Right lung (tissue), 5 donors: ENCODE results near the gene PDGFRB. TPM values are rescaled to one million over a fixed set of nuclear protein-coding genes. Genes with fewer than 3 reads are reported as not detected.

Experiments used
- DNase-seq, 2 donors: peaks; one replicate each; pipeline ENCODE4 v3.0.0-alpha.2; 2013
- polyA plus RNA-seq, 5 donors: library from polyadenylated mRNA; unstranded; fragments of 120-200 nt; gene quantifications; one replicate each; pipeline versions ENCODE4 v1.2.1 to v1.2.3, GENCODE V29; 2013; ENCODE audit warnings: inconsistent platforms in 1 of 5, low replicate concordance in 1 of 5; ENCODE audit not compliant: insufficient read length in 5 of 5, insufficient read depth in 1 of 5

The PDGFRB gene
- polyA plus RNA-seq, 5 donors: 174 to 216 (median 185) TPM

- no peak for DNase-seq
These were observed 8.8 kb upstream of the PDGFRB start for GRCh38 chr5:150164211-150164980.

- peak in 1 of 2 donors; percentile 77 for DNase-seq
These were observed 8.0 kb upstream of the PDGFRB start for GRCh38 chr5:150163547-150164059.

GRCh38 chr5:150163035-150163434 lies 7.4 kb upstream of the PDGFRB start:
- no peak for DNase-seq

DNA sequence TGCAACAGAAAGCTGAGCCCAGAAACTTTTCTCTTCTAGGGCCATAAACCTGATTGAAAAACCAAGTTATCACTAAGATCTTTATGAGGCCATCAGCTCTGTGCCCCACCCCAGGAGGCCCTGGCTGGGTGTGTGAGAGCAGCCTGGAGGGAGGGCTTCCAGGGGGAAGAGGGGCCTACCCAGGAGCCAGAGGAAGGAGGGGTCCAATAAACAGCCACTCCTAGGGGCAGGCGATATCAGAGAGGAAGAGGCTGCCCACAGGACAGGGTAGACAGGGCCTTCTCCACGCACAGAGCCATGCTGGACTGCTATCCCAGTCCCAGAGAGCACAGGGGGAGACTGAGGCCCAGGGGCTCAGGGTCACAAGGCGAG lies 6.5 kb upstream of the PDGFRB start:
- no peak for DNase-seq

DNA sequence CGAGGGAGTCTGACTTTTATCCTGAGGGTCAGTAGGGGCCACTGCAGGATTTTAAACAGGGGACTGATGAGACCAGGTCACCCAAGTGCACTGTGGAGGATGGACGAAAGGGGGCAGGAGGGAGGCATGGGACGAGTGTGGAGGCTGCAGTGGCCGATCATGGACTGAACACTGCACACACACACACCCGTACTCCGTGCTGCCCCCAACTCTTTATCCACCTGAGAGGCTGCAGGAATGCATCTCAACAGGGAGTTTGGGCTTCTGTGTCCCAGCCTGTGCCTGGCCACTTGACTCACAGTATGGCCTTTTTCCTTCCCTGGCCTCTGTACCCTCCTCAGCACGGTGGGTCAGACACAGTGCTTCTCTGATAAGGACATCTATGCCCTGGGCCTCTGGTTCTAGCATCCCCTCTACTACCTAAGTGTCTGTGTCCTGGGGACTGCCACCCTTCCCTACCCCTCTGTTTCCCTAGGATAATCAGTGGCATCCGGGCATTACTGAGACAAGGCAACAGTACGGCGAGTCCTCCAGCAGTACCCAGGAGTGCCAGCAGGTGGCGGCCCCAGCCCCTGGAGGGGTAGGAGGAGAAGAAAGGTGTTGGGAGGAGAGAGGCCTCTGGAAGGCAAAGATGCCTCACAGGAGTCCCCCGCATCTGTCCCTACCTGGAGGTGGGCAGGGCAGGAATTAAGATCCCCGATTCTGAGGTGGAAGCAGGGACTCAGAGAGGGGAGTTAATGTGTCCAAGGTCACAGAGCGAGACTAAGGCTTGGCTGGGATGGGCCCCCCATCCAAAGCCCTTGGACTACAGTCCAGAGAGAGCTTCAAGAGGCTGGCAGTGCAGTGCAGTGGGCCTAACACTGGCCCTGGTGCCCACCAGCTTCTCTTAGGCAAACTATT lies 5.8 kb upstream of the PDGFRB start:
- no peak for DNase-seq

DNA sequence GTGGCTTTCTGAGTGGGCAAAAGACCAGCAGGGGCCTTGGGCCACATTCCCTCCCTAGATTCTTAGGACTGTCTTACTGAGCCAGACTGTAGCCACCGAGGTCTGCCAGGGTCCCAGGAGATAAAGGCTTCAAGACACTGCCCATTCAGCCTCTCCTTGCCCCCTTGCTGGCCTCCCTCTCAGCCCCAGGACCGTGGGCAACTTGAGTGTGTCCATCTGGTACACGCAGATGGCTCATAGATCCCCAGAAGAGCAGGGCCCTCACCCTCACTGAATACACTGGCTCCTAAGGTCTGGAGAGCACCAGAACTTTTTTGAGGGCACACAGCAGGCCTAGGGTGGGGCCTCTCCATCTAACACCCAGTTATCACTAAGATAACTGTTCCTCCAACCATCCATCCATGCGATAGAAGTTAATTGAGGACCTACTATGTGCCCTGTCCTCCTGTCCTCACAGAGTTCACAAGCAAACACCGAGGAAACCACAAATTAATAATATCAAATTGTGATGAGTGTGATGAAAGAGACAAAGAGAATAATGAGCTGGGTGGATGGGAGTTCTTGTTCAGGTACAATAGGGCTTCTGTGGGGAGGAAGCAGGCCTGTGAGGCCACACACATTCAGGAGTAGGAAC lies 4.9 kb upstream of the PDGFRB start:
- no peak for DNase-seq

GRCh38 chr5:150159741-150160179 lies 4.1 kb upstream of the PDGFRB start:
- DNase-seq: peak in 1 of 2 donors; percentile 69

- DNase-seq: no peak
These were observed 3.4 kb upstream of the PDGFRB start for GRCh38 chr5:150159031-150159430.

DNA sequence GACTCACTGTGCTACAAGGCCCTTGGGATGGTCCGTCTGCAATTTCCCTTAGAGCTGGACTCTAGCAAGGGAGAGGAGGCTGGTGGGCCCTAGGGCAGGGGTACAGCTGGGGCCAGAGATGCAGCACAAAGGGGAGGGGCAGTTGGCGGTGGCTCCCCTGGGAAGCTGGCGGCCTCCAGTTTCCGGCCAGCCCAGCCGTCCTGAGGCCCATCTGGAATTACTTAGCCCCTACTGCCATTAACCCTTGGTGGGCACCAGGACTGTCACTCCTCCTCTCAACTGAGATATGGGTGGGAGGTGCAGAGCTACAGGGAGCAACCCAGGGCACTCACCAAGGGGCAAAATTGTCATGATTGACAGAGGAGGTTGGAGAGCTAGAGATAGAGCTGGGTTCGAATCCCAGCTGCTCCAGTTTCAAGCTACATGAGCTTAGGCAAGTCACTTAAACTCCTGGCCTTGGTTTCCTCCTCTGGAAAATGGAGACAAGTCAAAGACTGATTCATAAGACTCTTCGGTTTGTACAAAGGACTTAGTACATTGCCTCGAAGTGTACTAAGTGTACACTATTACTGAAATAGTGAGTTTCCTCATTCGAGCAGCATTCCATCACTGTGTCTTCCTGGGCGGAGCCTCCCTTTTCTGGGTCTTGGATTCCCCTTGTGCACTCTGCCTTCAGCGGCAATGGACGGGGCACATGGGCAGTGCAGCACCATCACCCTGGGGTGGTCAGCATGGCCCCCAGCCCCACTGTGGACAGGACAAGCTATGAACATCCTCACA lies 2.7 kb upstream of the PDGFRB start:
- no peak for DNase-seq

- no peak for DNase-seq
These were observed 1.5 kb upstream of the PDGFRB start for GRCh38 chr5:150157168-150157567.

DNA sequence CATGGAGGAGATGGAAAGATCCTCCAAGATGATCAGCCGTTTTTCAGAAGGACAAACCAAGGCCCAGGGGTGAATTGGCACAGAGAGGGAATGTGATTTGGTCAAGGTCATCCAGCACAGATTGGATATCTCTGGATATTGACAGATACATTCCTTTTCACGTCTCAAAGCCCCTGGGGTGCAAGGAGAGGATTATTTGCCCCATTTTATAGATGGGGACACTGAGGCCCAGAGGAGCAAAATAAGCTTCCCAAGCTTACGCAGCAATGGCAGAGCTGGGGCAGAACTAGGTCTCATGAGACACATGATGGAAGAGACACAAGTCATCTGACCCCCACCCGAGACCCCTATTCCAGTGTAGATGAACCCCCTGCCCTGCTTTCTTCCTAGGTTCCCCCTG lies 895 bp upstream of the PDGFRB start:
- DNase-seq: no peak

GRCh38 chr5:150156027-150156368 lies 353 bp upstream of the PDGFRB start:
- DNase-seq: no peak

- no peak for DNase-seq
These were observed 972 bp downstream of the PDGFRB start for GRCh38 chr5:150154618-150155128.

DNA sequence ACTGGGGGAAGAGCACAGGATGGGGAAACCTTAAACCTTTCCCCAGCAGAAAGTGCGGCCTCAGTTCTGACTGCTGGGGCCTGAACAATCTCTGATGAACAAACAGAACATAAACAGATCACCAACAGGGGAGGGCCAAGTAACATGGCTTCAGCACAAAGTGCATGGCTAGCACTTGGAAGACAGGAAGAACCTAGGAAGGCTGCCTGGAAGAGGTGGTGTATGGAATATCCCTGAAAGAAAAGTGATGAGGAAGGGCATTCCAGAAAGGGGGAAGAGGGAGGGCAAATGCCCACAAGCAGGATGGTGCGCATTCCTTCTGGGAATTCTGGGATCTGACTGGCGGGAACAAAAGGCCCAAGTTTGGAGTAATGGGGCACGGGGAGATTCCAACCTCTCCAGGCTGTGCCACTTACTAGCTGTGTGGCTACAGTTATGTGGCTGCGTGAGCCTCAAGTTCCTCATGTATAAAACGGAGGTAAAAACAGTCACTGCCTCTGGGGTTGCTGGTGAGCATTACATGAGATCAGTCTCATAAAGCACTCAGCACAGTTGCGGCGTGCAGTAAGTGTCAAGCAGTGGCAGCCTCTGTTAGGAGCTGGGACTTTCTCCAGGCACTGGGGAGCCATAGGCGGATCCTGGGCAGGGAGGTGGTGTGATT lies 1.6 kb downstream of the PDGFRB start:
- DNase-seq: no peak

GRCh38 chr5:150153483-150153882 lies 2.2 kb downstream of the PDGFRB start:
- DNase-seq: no peak

DNA sequence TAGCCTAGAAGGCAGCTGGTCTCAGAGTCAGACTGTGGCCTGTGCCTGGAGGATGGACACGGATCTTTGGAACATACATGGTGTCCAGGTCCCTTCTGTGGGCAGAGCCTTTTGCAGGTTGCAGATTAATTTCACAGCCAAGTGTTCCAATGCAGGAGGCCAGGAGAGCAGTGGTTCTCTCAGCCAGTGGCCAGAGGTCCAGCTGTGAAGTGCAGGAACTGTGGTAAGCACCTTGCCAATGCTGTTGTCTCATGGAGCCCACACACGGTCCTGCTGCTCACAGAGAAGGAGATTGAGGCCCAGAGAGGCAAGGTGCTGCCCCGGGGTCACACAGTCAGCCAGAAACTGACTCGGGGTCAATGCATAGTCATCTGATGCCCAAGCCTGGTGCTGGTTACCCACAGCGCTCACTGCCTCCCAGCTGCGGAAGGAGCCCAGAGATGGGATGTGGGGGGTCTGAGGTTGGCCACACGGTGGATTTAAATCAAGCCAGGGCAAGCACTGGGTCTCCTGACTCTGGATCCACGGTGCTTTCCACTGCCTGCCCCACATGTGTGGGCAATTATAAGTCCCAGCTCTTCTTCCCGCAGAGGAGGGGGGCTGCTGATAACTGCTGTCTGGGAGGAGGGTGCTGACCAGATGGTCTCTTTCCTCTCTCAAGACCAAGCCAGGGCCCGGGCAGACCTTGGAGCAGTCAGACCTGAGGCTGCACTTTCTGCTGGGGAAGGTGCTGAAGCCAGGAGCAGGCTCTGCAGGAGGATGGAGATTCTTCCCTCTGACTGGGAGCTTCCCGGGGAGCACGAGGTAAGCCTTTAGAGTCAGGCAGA lies 2.8 kb downstream of the PDGFRB start:
- no peak for DNase-seq

DNA sequence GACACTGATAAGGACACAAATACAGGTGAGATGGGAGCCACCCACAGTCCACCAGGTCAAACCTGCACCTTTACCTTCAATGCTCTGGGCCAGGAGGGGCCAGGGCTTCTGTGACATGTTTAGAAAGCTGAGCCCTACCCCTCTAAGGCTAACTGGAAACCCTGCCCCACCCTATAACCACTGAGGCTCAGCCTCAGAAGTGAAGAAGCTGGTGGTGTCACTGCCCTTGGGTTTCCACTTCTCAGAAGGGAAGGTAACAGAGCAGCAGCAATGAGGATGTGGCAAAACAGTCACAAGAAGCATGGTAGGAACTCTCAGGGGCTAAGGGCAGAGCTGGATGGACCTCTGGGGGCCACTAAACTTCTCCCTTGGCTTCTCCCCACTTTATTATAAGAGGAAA lies 6.0 kb downstream of the PDGFRB start:
- DNase-seq: no peak

DNA sequence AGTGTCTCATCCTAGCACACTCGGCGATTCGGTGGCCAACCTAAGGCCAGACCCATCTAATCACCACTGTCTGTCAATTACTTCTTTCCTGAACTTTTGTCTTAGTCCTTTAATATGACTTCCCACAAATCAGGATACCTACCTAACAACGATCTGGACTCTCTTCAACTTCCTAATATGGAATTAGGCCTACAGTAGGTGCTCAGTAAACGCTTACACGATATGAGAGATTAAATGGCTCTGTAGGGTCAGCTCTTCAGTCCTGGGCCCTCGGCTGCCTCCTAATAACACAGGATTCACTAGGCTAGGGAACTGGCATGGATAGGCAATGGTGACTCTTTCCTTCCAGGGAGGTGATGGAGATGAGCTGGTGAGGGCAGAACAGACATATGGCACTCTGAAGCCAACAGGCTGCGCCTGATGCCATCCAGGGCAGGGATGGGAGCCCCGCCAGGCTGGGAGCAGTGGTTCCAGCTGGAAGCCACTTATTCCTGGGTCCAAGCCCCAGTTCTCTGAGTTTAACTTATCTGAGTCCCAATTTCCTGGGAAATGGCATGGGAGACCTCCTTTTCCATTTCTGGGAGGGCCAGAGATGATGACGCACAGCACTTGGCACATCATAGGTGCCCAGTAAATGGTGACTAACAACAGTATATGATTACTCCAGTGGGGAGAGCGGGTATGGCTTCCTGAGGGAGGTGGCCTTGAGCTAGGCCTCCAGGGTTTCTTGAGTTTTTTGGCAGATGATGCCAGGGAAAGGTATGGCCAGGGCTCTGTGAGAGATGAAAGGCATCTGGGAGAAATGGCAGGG lies 7.3 kb downstream of the PDGFRB start:
- DNase-seq: no peak

DNA sequence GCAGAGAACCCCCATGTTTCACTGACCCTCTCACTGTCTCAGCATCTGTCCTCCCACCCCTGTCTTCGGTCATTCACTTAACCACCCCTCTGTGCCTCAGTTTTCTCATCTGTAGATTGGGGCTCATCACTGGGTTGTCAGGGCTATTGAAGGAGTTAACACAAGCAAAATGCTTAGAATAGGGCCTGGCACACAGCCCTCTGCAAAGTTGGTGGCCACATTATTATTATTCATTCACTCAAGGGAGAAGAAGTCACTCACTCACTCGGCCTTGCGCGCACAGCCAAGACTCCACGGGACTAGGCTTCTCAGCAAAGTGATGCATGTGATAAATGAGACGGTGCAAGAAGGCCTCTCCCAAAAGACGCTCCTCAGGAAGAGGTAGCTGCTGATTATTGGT lies 8.0 kb downstream of the PDGFRB start:
- DNase-seq: no peak
